Neural progenitor cell (in vitro differentiated cells): ENCODE measurements around the gene GHR. TPM values are rescaled to one million over a fixed set of nuclear protein-coding genes. Genes with fewer than 3 reads are reported as not detected.

Source experiments
- DNase-seq: peaks from one replicate; pipeline ENCODE4 v3.0.0-alpha.2; 2016; ENCODE audit warnings: low spot score
- H2AFZ ChIP-seq: fragments of 200-600 bp; sonication (generic); replicated peaks from 2 replicates; pipeline ENCODE4 v1.6.1; 2016; ENCODE audit warnings: antibody characterized with exemption
- H3F3A ChIP-seq: fragments of 200-600 bp; sonication (generic); 2 replicates; pipeline ENCODE4 v1.6.1; 2016; ENCODE audit warnings: antibody characterized with exemption, low read depth
- H3K27ac ChIP-seq: fragments of 200-600 bp; sonication (generic); 2 replicates; pipeline ENCODE4 v1.5.1; 2016; ENCODE audit warnings: mild to moderate bottlenecking
- H3K27me3 ChIP-seq: fragments of 200-600 bp; sonication (generic); 2 replicates; pipeline ENCODE4 v1.6.1; 2016; ENCODE audit warnings: mild to moderate bottlenecking, moderate library complexity
- H3K36me3 ChIP-seq: fragments of 200-600 bp; sonication (generic); 2 replicates; pipeline ENCODE4 v1.5.1; 2016
- H3K4me1 ChIP-seq: fragments of 200-600 bp; sonication (generic); 2 replicates; pipeline ENCODE4 v1.6.1; 2016; ENCODE audit warnings: mixed run types
- H3K4me2 ChIP-seq: fragments of 200-600 bp; sonication (generic); 2 replicates; pipeline ENCODE4 v1.6.1; 2016
- H3K4me3 ChIP-seq: fragments of 200-600 bp; sonication (generic); 2 replicates; pipeline ENCODE4 v1.5.1; 2016
- H3K79me2 ChIP-seq: fragments of 200-600 bp; sonication (generic); 2 replicates; pipeline ENCODE4 v1.6.1; 2016; ENCODE audit warnings: low read depth
- H3K9ac ChIP-seq: fragments of 200-600 bp; sonication (generic); 2 replicates; pipeline ENCODE4 v1.6.1; 2016
- H3K9me3 ChIP-seq: fragments of 200-600 bp; sonication (generic); 2 replicates; pipeline ENCODE4 v1.5.1; 2016; ENCODE audit warnings: low read depth
- H4K20me1 ChIP-seq: fragments of 200-600 bp; sonication (generic); 2 replicates; pipeline ENCODE4 v1.6.1; 2016; ENCODE audit warnings: low read depth
- H3K27ac Mint-ChIP-seq: 3 replicates; pipeline ENCODE4 v1.8.0; 2021; ENCODE audit warnings: mixed read lengths
- H3K27me3 Mint-ChIP-seq: 2 replicates; pipeline ENCODE4 v1.8.0; 2022; ENCODE audit warnings: low read depth, mild to moderate bottlenecking, inconsistent platforms, moderate library complexity, mixed read lengths; ENCODE audit not compliant: insufficient read depth
- H3K36me3 Mint-ChIP-seq: 3 replicates; pipeline ENCODE4 v1.8.0; 2021; ENCODE audit warnings: mixed read lengths
- H3K4me1 Mint-ChIP-seq: 3 replicates; pipeline ENCODE4 v1.8.0; 2021; ENCODE audit warnings: mixed read lengths
- H3K4me3 Mint-ChIP-seq: 3 replicates; pipeline ENCODE4 v1.8.0; 2021; ENCODE audit warnings: mild to moderate bottlenecking, moderate library complexity, mixed read lengths
- H3K9me3 Mint-ChIP-seq: 3 replicates; pipeline ENCODE4 v1.8.0; 2020; ENCODE audit warnings: mixed read lengths
- EZH2 ChIP-seq: fragments of 200-600 bp; sonication (generic); IDR thresholded peaks from 2 replicates; pipeline ENCODE4 v1.6.1; 2017; ENCODE audit warnings: antibody characterized with exemption, mild to moderate bottlenecking, moderate library complexity
- EZH2phosphoT487 ChIP-seq: fragments of 200-600 bp; sonication (generic); IDR thresholded peaks from 2 replicates; pipeline ENCODE4 v1.6.1; 2017; ENCODE audit warnings: antibody characterized with exemption
- total RNA-seq: library from RNA; depleted of rRNA; stranded (reverse); fragments of >200 nt; gene quantifications from 2 replicates; pipeline ENCODE4 v1.2.3, GENCODE V29; 2015; ENCODE audit warnings: low replicate concordance
- TF ChIP-seq, protein P1 (sequence below): fragments of 200-600 bp; sonication (generic); IDR thresholded peaks from 2 replicates; pipeline ENCODE4 v1.5.1; 2017; ENCODE audit warnings: antibody characterized with exemption, mild to moderate bottlenecking

GHR gene
- total RNA-seq, 1 donor from 2014 or later, result 0.07 TPM

DNA sequence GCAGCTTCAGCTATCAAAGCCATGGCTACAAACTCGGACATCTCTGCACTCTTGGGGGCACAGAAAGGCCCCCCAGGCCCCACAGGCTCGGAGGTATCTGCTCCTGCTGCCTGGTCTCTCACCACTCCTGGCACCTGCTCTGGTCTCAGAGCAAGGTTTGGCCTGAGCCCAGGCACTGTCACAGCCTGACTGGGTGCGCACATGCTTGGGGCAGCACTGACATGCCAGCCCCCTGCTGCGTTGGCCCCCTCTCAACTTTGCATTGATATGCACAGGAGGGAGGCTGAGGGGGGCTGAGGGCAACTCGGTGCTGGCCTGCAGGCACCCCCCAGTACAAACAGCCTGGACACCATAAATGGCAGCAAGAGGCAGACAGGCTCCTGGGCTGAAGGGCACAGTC, 27.1 kb upstream of the GHR start:
- Histone ChIP-seq H3K9me3 (no peaks in the 10 kb centered on the region), H3K9ac (no peak overlapping the region), H3K4me3 (no peak overlapping the region), H3K79me2 (no peaks in the 10 kb centered on the region), H3F3A (no peaks in the 10 kb centered on the region), H3K4me2 (no peak overlapping the region), H3K27ac (no peak overlapping the region), H2AFZ (no peak overlapping the region), H3K27me3 (no peaks in the 10 kb centered on the region), H4K20me1 (no peaks in the 10 kb centered on the region), H3K4me1 (no peaks in the 10 kb centered on the region), H3K36me3 (no peaks in the 10 kb centered on the region)
- Mint-ChIP-seq H3K36me3 (no peaks in the 10 kb centered on the region), H3K27me3 (peaks cover 2% of the 10 kb centered on the region), H3K9me3 (peaks cover 7% of the 10 kb centered on the region), H3K27ac (no peak overlapping the region), H3K4me3 (no peak overlapping the region), H3K4me1 (no peaks in the 10 kb centered on the region)
- TF ChIP-seq, protein P1, sequence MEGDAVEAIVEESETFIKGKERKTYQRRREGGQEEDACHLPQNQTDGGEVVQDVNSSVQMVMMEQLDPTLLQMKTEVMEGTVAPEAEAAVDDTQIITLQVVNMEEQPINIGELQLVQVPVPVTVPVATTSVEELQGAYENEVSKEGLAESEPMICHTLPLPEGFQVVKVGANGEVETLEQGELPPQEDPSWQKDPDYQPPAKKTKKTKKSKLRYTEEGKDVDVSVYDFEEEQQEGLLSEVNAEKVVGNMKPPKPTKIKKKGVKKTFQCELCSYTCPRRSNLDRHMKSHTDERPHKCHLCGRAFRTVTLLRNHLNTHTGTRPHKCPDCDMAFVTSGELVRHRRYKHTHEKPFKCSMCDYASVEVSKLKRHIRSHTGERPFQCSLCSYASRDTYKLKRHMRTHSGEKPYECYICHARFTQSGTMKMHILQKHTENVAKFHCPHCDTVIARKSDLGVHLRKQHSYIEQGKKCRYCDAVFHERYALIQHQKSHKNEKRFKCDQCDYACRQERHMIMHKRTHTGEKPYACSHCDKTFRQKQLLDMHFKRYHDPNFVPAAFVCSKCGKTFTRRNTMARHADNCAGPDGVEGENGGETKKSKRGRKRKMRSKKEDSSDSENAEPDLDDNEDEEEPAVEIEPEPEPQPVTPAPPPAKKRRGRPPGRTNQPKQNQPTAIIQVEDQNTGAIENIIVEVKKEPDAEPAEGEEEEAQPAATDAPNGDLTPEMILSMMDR, result no peak
- TF ChIP-seq EZH2 (no peak), EZH2phosphoT487 (no peak)
- no peak for DNase-seq

DNA sequence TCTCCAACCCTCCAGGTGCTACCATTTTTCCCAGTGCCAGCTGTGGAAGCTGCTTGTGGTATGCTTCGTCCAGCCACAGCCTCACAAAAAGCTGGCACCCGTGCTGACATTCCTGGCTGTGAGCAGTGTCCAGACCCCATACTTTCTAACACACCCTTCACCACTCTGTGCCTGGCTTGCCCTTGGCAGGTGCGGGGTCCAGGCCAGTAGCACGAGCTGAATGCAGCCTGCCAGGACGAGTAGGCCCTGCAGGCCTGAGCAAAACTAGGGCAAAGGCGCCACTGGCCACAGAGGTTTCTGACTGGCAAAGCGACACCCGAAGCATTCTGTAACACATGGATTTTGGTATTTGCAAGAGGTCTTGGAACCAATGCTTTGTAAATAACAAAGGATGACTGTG, 26.0 kb upstream of the GHR start:
- H3K4me1 Mint-ChIP-seq, result no peaks in the 10 kb centered on the region
- peaks cover 7% of the 10 kb centered on the region for H3K9me3 Mint-ChIP-seq
- TF ChIP-seq EZH2, result no peak
- no peak for TF ChIP-seq EZH2phosphoT487

DNA sequence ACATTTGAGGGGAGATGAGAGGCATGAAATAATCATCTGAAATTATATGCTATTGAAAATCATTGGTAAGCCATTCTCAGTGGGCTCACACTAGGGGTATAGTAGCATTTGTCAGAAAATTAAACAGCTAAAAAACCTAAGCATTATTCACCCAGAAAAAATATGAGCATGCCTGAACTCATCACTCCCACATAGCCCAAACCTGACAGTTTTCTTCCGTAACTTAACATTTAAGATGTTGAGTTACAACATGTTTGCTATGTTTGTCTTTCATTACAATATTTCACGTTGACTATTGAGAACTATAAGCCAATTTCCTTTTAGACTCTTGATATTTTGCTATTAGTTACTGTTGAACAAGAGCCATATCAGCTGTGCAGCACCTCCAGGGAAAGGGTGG, 23.5 kb upstream of the GHR start:
- TF ChIP-seq EZH2, result no peak
- TF ChIP-seq, protein P1, result no peak
- no peak for TF ChIP-seq EZH2phosphoT487
- Histone ChIP-seq H3K9ac (no peak overlapping the region), H3K27ac (no peak overlapping the region), H3K27me3 (no peaks in the 10 kb centered on the region), H3K79me2 (no peaks in the 10 kb centered on the region), H2AFZ (no peak overlapping the region), H3F3A (no peaks in the 10 kb centered on the region), H3K36me3 (no peaks in the 10 kb centered on the region), H3K4me1 (no peaks in the 10 kb centered on the region), H4K20me1 (no peaks in the 10 kb centered on the region), H3K4me3 (no peak overlapping the region), H3K4me2 (no peak overlapping the region), H3K9me3 (no peaks in the 10 kb centered on the region)
- DNase-seq, result no peak
- no peaks in the 10 kb centered on the region for H3K4me1 Mint-ChIP-seq
- H3K4me3 Mint-ChIP-seq, result no peak overlapping the region
- H3K27ac Mint-ChIP-seq, result no peak overlapping the region
- peaks cover 4% of the 10 kb centered on the region for H3K27me3 Mint-ChIP-seq
- H3K36me3 Mint-ChIP-seq, result no peaks in the 10 kb centered on the region
- H3K9me3 Mint-ChIP-seq, result no peaks in the 10 kb centered on the region

More for the DNA sequence above, 26.0 kb upstream of the GHR start:
- no peaks in the 10 kb centered on the region for H3K79me2 ChIP-seq
- Mint-ChIP-seq H3K4me3 (no peak overlapping the region), H3K27ac (no peak overlapping the region), H3K36me3 (no peaks in the 10 kb centered on the region), H3K27me3 (peaks cover 2% of the 10 kb centered on the region)
- no peaks in the 10 kb centered on the region for H4K20me1 ChIP-seq
- H3K4me1 ChIP-seq, result no peaks in the 10 kb centered on the region
- H3K27ac ChIP-seq, result no peak overlapping the region
- no peak overlapping the region for H3K4me2 ChIP-seq
- no peak overlapping the region for H2AFZ ChIP-seq
- H3K9ac ChIP-seq, result no peak overlapping the region
- no peaks in the 10 kb centered on the region for H3K36me3 ChIP-seq
- no peaks in the 10 kb centered on the region for H3F3A ChIP-seq
- DNase-seq, result no peak
- no peaks in the 10 kb centered on the region for H3K9me3 ChIP-seq
- H3K27me3 ChIP-seq, result no peaks in the 10 kb centered on the region
- no peak overlapping the region for H3K4me3 ChIP-seq

DNA sequence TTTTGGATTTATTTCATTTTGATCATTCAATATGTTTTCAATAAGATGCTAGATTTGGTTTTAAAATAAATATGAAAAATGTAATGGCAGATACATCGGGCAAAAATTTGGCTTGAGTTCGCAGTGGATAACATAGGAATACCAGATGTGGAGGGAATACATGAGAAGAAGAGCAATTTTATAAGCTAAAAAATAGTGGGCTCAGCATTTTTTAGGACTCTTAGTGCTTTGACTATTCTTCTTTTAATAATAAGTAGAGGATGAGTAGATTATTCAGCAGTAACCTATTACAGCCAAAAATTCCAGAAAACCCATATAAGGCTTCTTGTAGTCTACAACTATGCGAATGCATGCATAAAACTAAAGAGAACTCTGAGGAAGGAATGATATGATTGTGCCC, 22.8 kb upstream of the GHR start:
- Mint-ChIP-seq H3K4me3 (no peak overlapping the region), H3K27me3 (peaks cover 3% of the 10 kb centered on the region), H3K9me3 (no peaks in the 10 kb centered on the region), H3K27ac (no peak overlapping the region), H3K36me3 (no peaks in the 10 kb centered on the region), H3K4me1 (no peaks in the 10 kb centered on the region)
- Histone ChIP-seq H3K9me3 (no peaks in the 10 kb centered on the region), H3K27ac (no peak overlapping the region), H2AFZ (no peak overlapping the region), H3K9ac (no peak overlapping the region), H3F3A (no peaks in the 10 kb centered on the region), H4K20me1 (no peaks in the 10 kb centered on the region), H3K4me3 (no peak overlapping the region), H3K4me2 (no peak overlapping the region), H3K36me3 (no peaks in the 10 kb centered on the region), H3K4me1 (no peaks in the 10 kb centered on the region), H3K79me2 (no peaks in the 10 kb centered on the region), H3K27me3 (no peaks in the 10 kb centered on the region)
- TF ChIP-seq EZH2phosphoT487, result no peak
- TF ChIP-seq EZH2, result no peak
- TF ChIP-seq, protein P1, result no peak
- no peak for DNase-seq
